Measurements from ENCODE around the gene ZNF474. TPM values are rescaled to one million over a fixed set of nuclear protein-coding genes. Genes with fewer than 3 reads are reported as not detected.

Gene ZNF474
- total and polyA plus RNA-seq, 12 donors: 0.11 to 0.88 (median 0.28) TPM; not detected in 3

- Histone ChIP-seq H3K4me1 (replicated peaks in 1 of 2) (no peaks in the 10 kb centered on the region), H3K27me3 (no peaks in the 10 kb centered on the region), H3K27ac (no peak overlapping the region), H3K36me3 (replicated peaks in 1 of 2) (no peaks in the 10 kb centered on the region), H3K9me3 (replicated peaks in 1 of 3) (no peaks in the 10 kb centered on the region), H3K4me3 (no peak overlapping the region)
- TF ChIP-seq POLR2A (IDR thresholded peaks at IDR 0.05) (no peak), CTCF (IDR thresholded peaks at IDR 0.05) (no peak)
- DNase-seq: no peak
- intact Hi-C loops (cut with DNase I): no loop called here
Observed at GRCh38 chr5:122183788-122184170, 54.4 kb downstream of the ZNF474 start.

GRCh38 chr5:122184676-122185255 is 55.4 kb downstream of the ZNF474 start:
- no peak for TF ChIP-seq CTCF (IDR thresholded peaks at IDR 0.05)
- intact Hi-C loops (cut with DNase I): no loop called here
- Histone ChIP-seq H3K36me3 (replicated peaks in 1 of 2) (no peaks in the 10 kb centered on the region), H3K27ac (no peak overlapping the region), H3K4me1 (replicated peaks in 1 of 2) (no peaks in the 10 kb centered on the region), H3K4me3 (no peak overlapping the region), H3K27me3 (no peaks in the 10 kb centered on the region), H3K9me3 (replicated peaks in 1 of 3) (no peaks in the 10 kb centered on the region)
- 87 to 93% (median 90%) methylated on average over 5 of the region's 5 CpGs for WGBS, 4 donors
- no peak for DNase-seq

- H3K4me3 ChIP-seq: no peak overlapping the region
- no peaks in the 10 kb centered on the region for H3K36me3 ChIP-seq (replicated peaks in 1 of 2)
- DNase-seq: peak in 2 of 7 donors; percentile 17 to 18
- H3K4me1 ChIP-seq (replicated peaks in 1 of 2): no peaks in the 10 kb centered on the region
- no peak overlapping the region for H3K27ac ChIP-seq
- H3K9me3 ChIP-seq (replicated peaks in 1 of 3): no peaks in the 10 kb centered on the region
- no peak for TF ChIP-seq POLR2A (IDR thresholded peaks at IDR 0.05)
- no peak for TF ChIP-seq CTCF (IDR thresholded peaks at IDR 0.05)
- 47 to 52% (median 50%) methylated on average over 3 of the region's 3 CpGs for whole genome bisulfite sequencing, 4 donors
- H3K27me3 ChIP-seq: no peaks in the 10 kb centered on the region
- intact Hi-C loops (cut with DNase I): no loop called here
Observed at GRCh38 chr5:122187426-122187825, 58.1 kb downstream of the ZNF474 start.

GRCh38 chr5:122190156-122190555 is 60.8 kb downstream of the ZNF474 start:
- no peaks in the 10 kb centered on the region for H3K9me3 ChIP-seq (replicated peaks in 1 of 3)
- H3K27me3 ChIP-seq: no peaks in the 10 kb centered on the region
- intact Hi-C loops (cut with DNase I): loop anchor here in 1 of 2 donors (5.0 kb wide), 1 partner anchor 227 kb away; no protein-coding TSS in a partner anchor
- TF ChIP-seq POLR2A (IDR thresholded peaks at IDR 0.05) (no peak), CTCF (IDR thresholded peaks at IDR 0.05) (no peak)
- no peak overlapping the region for H3K4me3 ChIP-seq
- no peaks in the 10 kb centered on the region for H3K36me3 ChIP-seq (replicated peaks in 1 of 2)
- no peak overlapping the region for H3K27ac ChIP-seq
- no peak for DNase-seq
- WGBS, 4 donors: 64 to 75% (median 67%) methylated on average over 3 of the region's 3 CpGs
- no peaks in the 10 kb centered on the region for H3K4me1 ChIP-seq (replicated peaks in 1 of 2)

All from adrenal gland (tissue), 12 donors.